Lower lobe of right lung (tissue), 2 donors: ENCODE measurements around the gene DLX4. TPM values are rescaled to one million over a fixed set of nuclear protein-coding genes. Genes with fewer than 3 reads are reported as not detected.
A peak's percentile ranks its signal among the peaks of the same experiment; 100 is the strongest.

Source experiments
- ATAC-seq, 2 donors: fragments of 200-7000 bp; cut with Tn5 transposase; one replicate each; pipeline ENCODE4 v1.9.1; 2020 to 2022; ENCODE audit warnings: mild to moderate bottlenecking in 2 of 2, moderate library complexity in 2 of 2
- DNase-seq: peaks from one replicate; pipeline ENCODE4 v3.0.0-alpha.2; 2020
- H3K27ac ChIP-seq: fragments of 200-600 bp; one replicate; pipeline ENCODE4 v1.8.0; 2022
- H3K27me3 ChIP-seq: fragments of 200-600 bp; one replicate; pipeline ENCODE4 v1.8.0; 2022; ENCODE audit warnings: low read depth
- H3K36me3 ChIP-seq: fragments of 200-600 bp; one replicate; pipeline ENCODE4 v1.8.0; 2022; ENCODE audit warnings: mild to moderate bottlenecking
- H3K4me1 ChIP-seq: fragments of 200-600 bp; one replicate; pipeline ENCODE4 v1.8.0; 2022
- H3K4me3 ChIP-seq: fragments of 200-600 bp; one replicate; pipeline ENCODE4 v1.8.0; 2022; ENCODE audit warnings: mild to moderate bottlenecking
- H3K9me3 ChIP-seq: fragments of 200-600 bp; one replicate; pipeline ENCODE4 v1.8.0; 2022
- intact Hi-C: fragments of 100-400 bp; cut with DNase I; formaldehyde crosslinking; loops from one replicate; pipeline ENCODE4 v1.11.0; 2022
- total RNA-seq: library from RNA; stranded (reverse); fragmentation: NEBNext Ultra II Directional; extraction: Animal tissue kit (Norgen Biotek cat#: 25700); gene quantifications from one replicate; pipeline ENCODE4 v1.2.1, GENCODE V29; 2021
- TF ChIP-seq, protein P1 (sequence below): fragments of 200-600 bp; IDR thresholded peaks from one replicate; pipeline ENCODE4 v1.8.0; 2022; ENCODE audit warnings: antibody characterized with exemption, mild to moderate bottlenecking
- donor health status: DM: no; HTN: yes; CAD: no; lungs with severe emphysema.

The DLX4 gene
- total RNA-seq, 1 donor from 2014 or later, result 3.0 TPM

DNA sequence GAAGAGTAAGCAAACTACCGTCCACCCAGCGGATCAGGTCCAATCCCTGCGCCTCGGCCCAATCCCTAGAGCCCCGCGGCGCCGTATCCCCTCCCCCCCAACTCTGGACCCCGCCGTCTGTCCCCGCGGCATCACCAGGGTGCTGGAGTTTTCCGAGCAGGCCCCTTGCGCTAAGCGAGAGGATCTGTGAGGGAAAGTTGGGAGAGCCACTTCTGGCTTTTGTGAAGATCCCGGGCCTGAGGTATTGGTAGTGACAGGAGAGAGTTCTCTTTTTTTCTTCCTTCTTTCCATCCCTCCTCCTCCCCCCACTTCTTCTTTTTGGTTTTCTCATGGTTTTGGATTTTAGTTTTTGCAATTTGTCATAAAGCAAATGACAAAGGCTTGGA is 3.5 kb upstream of the DLX4 start:
- ATAC-seq, result no peak
- intact Hi-C loops, result no loop called here
- TF ChIP-seq, protein P1, sequence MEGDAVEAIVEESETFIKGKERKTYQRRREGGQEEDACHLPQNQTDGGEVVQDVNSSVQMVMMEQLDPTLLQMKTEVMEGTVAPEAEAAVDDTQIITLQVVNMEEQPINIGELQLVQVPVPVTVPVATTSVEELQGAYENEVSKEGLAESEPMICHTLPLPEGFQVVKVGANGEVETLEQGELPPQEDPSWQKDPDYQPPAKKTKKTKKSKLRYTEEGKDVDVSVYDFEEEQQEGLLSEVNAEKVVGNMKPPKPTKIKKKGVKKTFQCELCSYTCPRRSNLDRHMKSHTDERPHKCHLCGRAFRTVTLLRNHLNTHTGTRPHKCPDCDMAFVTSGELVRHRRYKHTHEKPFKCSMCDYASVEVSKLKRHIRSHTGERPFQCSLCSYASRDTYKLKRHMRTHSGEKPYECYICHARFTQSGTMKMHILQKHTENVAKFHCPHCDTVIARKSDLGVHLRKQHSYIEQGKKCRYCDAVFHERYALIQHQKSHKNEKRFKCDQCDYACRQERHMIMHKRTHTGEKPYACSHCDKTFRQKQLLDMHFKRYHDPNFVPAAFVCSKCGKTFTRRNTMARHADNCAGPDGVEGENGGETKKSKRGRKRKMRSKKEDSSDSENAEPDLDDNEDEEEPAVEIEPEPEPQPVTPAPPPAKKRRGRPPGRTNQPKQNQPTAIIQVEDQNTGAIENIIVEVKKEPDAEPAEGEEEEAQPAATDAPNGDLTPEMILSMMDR, result no peak
- Histone ChIP-seq H3K4me3 (no peak overlapping the region), H3K27ac (no peak overlapping the region), H3K9me3 (no peaks in the 10 kb centered on the region), H3K27me3 (peaks cover 94% of the 10 kb centered on the region), H3K4me1 (peaks cover 34% of the 10 kb centered on the region), H3K36me3 (no peaks in the 10 kb centered on the region)
- DNase-seq, result no peak

DNA sequence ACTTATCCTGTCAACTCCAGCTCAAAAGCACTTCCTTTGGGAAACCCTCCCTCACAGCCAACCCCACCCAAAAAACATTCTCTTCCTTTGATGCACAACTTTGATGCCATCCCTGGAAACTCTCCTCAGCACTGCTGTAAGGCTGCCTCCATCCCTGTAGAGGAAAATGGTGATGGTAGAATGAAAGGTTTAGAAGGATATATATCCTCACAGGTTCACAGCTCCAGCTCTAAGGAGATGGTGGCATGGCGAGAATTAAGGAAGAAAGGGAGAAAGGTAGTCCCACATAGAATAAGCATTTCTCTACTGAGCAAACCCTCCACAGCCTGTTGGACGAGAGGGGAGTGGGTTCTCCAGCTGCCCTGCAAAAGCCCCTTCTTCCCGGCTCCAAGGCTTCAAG is 2.2 kb upstream of the DLX4 start:
- TF ChIP-seq, protein P1, result no peak
- Histone ChIP-seq H3K4me3 (no peak overlapping the region), H3K27me3 (peaks cover 95% of the 10 kb centered on the region), H3K27ac (no peak overlapping the region), H3K9me3 (no peaks in the 10 kb centered on the region), H3K36me3 (no peaks in the 10 kb centered on the region), H3K4me1 (peaks cover 38% of the 10 kb centered on the region)
- intact Hi-C loops, result no loop called here
- ATAC-seq (no peak), DNase-seq (no peak)

DNA sequence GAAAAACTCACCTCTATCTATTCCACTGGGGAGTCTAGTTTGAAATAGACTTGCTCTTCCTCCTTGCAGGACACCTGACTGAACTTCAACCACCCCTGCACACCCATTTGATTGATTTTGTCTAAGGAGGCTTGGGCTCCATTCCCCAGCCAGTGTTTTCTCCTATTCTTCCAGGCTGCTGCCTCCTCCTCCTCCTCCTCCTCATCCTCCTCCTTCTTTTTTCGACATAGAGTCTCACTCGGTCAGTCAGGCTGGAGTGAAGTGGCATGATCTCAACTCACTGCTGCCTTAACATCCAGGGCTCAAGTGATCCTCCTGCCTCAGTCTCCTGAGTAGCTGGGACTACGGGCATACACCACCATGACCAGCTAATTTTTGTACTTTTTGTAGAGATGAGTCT is 1.8 kb upstream of the DLX4 start:
- no peaks in the 10 kb centered on the region for H3K36me3 ChIP-seq
- intact Hi-C loops, result no loop called here
- H3K4me3 ChIP-seq, result no peak overlapping the region
- ATAC-seq, result no peak
- no peaks in the 10 kb centered on the region for H3K9me3 ChIP-seq
- H3K27me3 ChIP-seq, result peaks cover 95% of the 10 kb centered on the region
- H3K4me1 ChIP-seq, result peaks cover 43% of the 10 kb centered on the region
- no peak for DNase-seq
- H3K27ac ChIP-seq, result no peak overlapping the region
- TF ChIP-seq, protein P1, result no peak

DNA sequence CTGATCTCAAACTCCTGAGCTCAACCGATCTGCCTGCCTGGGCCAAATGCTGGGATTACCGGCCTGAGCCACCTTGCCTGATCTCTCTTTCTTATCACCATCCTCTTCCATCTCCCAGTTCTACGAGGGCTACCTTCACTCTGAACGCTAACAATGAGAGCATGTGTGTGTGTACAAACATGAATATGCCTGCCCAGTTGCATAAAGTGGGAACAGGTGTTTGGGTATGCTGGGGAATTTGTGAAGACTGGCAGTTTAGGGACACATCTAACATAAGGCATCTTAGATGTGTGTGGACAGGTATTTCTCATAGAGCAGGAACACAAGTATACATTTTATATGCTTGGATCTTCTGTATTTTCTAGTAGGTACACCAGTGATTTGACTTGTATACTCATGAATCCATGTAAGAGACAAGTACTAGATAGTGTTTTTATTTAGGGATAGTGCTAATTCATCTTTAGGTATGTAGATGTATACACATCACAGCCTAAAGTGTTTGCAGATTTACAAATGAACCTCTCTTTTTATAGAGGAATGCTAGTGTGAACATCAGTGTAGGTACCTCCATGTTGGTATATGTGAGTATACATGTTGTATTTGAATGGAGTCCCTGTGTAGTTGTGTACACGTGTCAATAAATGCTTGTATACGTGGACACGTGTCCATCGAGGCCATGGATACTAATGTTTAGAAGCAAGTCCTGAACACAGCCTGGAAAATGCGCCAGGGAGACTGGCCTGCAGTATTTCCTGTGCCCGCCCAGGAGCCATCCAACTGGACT is 1.2 kb upstream of the DLX4 start:
- no peak for DNase-seq
- peak overlapping the region; percentile 53 for H3K27ac ChIP-seq
- H3K4me3 ChIP-seq, result peak overlapping the region; percentile 66
- ATAC-seq, result no peak
- H3K4me1 ChIP-seq, result peaks cover 48% of the 10 kb centered on the region
- peaks cover 95% of the 10 kb centered on the region for H3K27me3 ChIP-seq
- no peaks in the 10 kb centered on the region for H3K9me3 ChIP-seq
- intact Hi-C loops, result no loop called here
- no peaks in the 10 kb centered on the region for H3K36me3 ChIP-seq
- TF ChIP-seq, protein P1, result no peak

DNA sequence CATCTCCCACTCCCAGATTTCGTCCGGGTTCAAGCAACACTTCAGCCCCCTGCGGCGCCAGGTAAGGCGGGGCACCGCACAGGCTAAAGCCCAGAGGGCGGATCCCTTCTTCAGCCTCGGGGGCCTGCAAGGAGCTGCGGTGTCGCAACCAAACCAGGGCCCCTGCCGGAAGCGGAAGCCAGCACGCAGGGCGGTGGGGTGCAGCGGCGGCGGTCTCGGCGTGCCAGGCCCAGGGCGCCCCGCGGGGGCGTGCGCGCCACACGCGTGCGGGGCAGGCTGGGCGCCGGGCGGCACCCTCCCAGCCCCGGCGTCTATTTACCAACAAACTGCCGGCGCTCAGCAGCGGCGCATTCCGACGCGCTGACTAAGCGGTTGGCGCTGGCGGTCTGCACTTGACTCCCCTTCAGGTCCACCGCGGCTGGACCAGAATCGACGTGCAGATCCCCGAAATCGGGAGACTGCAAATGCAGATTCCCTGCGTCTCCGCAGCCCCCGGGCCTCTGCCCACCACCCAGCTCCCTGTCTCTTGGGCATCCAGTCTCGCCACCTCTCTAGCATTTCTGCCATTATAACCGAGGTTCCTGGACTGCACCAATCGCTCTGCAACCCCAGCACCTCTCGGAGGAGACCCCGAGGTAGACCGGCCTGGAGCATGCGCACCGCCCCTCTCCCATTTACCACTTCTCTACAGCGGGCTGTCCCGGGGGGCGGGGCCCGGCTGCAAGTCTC is 421 bp upstream of the DLX4 start:
- DNase-seq, result peak; percentile 87
- Histone ChIP-seq H3K4me1 (peaks cover 48% of the 10 kb centered on the region), H3K27me3 (peaks cover 95% of the 10 kb centered on the region), H3K9me3 (no peaks in the 10 kb centered on the region), H3K36me3 (no peaks in the 10 kb centered on the region), H3K4me3 (peak overlapping the region; percentile 66), H3K27ac (peak overlapping the region; percentile 53)
- TF ChIP-seq, protein P1, result no peak
- ATAC-seq, result peak; percentile 88
- intact Hi-C loops, result no loop called here
